Embryonic facial prominence (tissue), 1 donor: Measurements from ENCODE around the gene IL1RAPL2.

Experiments used
- DNase-seq: peaks from one replicate; pipeline ENCODE4 v3.0.0-alpha.2; 2016; ENCODE audit errors: extremely low spot score

Gene IL1RAPL2

DNA sequence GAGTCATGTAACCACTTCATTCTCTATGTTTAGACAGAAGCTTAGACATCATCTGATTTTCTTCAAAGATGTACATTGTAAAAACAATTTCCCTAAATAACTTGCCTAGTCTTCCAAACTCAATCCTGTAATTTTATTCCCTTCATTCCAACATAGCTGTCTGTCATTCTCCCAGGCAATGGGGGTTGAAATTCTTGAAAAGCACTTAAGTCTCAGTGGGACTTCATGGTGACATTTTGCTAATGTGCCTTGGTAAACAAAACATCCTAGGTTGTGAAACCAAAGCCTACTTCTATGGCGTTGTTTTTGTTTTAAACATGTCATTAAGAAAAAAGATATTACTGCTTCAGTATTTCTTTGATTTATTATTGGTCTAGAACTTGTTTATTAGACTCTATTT lies 1134.3 kb downstream of the IL1RAPL2 start:
- no peak for DNase-seq

DNA sequence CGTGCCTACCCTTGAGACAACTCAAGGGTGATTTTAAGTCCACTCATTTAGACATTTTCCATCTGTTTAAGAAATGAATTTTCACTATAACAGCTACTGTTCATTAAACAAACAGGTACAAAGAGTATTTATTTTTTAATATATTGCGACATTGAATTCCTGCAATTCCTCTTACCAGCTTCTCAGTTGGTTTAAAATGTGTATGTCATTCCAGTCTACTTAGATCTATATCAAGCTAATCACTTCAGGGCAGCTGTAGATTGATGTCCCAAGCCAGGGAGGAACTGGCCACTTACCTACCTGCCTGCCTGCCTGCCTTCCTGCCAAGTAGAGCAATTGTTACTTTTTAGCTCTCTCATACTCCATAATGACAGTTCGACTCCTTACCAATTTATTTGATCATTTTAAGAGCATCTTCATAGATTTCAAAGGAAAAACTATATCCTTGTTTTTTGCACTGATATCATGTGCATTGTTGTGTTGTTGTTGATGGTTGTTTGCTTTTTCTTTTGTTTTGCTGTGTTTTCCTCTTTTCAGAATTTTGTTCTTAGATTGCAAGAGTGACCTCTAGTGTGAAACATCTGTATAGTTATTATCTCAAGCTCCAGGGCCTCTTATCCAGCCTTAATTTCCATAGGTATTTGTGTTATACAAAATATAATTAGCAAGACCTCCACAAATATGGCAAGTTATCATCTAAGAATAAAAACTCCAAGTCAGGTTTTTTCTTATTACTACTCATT lies 1135.5 kb downstream of the IL1RAPL2 start:
- no peak for DNase-seq

GRCh38 chrX:105703876-105704275 lies 1137.9 kb downstream of the IL1RAPL2 start:
- DNase-seq = no peak

GRCh38 chrX:105706041-105706440 lies 1140.0 kb downstream of the IL1RAPL2 start:
- DNase-seq = no peak

- no peak for DNase-seq
These were observed 1145.8 kb downstream of the IL1RAPL2 start for GRCh38 chrX:105711805-105712204.

GRCh38 chrX:105715746-105716145 lies 1149.7 kb downstream of the IL1RAPL2 start:
- DNase-seq = no peak

DNA sequence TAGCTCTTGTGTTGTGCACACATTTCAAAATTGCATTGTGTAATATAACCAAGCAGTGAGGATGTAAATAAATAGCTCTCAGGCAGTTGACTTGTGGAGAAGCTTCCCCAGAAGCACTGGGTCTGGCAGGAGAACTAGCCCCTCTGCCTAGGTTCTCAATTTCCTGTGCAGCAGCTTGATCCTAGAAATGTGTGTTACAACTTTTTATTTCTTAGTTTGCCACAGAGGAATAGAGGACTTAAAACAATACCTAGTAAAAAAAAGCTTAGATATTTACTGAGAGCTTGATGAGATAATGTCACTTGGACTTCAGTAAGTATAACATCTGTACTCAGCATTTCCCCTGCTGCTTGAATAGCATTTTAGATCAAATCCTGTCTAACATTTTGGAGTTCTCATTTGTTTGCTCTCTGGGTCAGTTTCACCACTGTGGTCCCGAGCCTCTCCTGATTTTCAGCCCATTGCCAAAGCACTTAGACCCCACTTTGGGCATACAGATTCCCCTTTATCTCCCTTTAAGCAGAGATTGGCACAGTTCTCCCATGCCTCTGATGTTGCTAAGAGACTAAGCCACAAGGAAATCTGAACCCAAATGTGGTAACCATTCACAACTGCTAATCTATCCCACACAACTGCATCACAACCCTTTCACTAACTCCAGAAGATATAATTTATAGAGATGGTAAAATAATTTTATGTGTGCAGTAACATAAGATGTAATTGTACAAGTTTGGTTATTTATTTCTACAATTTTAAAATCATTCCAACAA lies 1158.2 kb downstream of the IL1RAPL2 start:
- peak; percentile 11 for DNase-seq

DNA sequence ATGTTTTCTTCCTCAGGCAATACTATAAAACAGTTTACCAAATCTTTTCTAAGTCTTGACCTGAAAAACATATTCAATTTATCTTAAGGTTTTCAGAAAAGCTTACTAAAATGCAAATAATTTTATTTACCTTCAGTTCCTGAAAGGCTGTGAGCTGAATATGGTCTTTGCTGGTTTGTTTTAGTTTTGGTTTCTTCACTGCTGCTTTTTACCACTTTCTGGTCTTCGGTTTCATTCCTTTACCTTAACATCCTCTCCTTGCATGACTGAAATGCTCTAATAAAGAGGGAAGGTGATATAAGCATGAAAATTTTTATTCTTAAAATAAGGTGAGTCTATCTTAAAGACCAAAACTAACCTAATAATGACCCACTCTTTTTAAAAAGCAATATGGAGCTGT lies 1159.2 kb downstream of the IL1RAPL2 start:
- DNase-seq = no peak

- no peak for DNase-seq
These were observed 1172.2 kb downstream of the IL1RAPL2 start for GRCh38 chrX:105738162-105738561.

DNA sequence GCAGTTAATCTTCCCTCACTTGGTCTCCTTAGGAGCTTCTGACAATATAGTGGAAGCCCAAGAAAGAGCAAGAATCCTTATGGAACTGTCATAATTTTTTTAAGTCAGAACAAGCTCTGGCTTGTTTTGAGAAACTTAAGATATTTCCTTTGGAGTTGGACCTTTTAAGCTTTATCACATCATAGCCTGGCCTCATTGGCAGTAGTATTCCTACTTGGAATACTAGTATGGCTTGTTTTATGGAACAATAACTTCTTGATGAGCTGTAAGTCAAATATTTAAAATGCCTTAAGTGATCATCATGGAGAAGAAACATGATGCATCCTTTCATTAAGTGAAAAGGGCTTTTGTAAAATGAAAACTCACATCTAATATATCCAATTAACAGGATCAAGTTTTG lies 1178.3 kb downstream of the IL1RAPL2 start:
- DNase-seq = no peak

DNA sequence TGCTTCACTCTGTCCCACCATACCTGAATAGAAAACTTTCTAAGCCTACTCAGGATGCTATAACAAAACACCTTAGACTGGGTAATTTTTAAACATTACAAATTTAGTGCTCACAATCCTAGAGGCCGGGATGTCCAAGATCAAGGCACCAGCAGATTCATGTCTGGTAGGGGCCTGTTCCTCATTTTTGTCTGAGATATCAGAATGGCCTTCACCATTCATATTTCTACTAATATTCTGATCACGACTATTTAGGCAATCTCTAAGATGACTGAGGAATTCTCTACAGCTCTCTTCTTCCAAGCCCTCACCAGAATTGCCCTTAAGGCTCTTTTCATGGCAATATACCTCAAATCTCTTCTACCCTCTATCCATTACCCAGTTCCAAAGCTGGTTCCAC lies 1178.9 kb downstream of the IL1RAPL2 start:
- DNase-seq = no peak

DNA sequence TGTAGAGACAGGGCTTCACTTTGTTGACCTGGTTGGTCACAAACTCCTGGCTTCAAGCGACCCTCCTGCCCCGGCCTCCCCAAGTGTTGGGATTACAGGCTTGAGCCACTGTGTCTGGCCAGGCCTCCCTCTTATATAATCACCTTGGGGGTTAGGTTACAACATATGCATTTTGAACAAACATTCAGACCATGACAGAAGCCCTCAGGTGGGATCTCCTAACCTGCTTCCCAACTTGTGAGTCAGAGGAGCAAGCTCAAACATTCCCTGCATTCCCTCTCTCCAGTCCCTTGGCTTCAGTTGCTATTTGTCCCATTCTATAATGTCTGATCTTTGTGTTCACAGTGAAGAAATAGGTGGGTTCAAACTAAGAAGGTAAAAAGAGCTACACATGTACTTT lies 1179.9 kb downstream of the IL1RAPL2 start:
- DNase-seq = no peak

DNA sequence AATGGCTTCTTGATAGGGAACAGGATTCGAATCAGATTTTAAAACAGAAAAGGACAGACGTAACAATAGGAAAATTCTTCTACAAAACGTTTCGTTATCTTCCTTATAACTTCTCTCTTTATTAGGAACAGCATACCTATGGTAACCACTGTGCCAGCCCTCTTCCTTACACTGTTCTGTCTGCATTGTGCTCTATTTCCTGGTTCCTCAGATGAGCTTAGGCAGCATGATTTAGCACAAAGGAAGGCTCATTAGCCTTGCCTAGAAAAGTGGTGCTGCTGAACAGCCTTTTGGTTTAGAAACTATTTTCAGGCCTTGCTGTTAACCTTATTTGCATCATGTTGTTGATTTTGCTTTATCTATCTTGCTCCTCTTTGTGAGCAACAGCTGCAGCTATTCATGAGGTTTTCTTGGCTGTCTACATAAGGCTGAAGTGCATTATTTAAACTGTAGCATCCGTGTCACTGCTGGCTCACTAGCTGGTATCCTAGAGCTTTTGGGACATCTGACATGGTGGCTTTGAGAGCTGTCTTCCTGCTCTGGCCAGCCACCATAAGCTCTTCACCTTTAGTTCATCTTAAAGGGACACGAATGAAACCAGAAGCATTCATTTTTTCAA lies 1186.4 kb downstream of the IL1RAPL2 start:
- no peak for DNase-seq

GRCh38 chrX:105753411-105753810 lies 1187.4 kb downstream of the IL1RAPL2 start:
- DNase-seq = no peak

GRCh38 chrX:105754286-105754964 lies 1188.4 kb downstream of the IL1RAPL2 start:
- DNase-seq = no peak

- no peak for DNase-seq
These were observed 1189.1 kb downstream of the IL1RAPL2 start for GRCh38 chrX:105755109-105755508.

DNA sequence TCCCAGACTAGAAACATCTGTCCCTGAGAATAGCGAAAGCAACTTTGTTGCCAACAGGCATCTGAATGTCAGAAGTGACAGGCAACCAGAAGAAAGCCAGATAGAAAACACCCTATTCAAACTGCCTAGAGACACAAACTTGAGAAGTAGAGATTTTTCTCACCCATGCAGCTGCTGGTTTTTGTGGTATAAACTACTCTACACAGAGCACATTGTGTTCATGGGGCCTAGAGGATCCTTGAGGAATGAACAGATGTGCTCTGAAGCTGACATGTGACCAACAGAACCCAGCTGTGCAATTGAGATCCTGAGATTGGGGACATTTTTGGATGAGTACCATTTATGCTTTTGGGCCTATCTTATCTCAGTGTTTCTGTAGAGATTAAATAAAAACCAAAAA lies 1192.8 kb downstream of the IL1RAPL2 start:
- no peak for DNase-seq

- DNase-seq = no peak
These were observed 1193.6 kb downstream of the IL1RAPL2 start for GRCh38 chrX:105759598-105759997.

DNA sequence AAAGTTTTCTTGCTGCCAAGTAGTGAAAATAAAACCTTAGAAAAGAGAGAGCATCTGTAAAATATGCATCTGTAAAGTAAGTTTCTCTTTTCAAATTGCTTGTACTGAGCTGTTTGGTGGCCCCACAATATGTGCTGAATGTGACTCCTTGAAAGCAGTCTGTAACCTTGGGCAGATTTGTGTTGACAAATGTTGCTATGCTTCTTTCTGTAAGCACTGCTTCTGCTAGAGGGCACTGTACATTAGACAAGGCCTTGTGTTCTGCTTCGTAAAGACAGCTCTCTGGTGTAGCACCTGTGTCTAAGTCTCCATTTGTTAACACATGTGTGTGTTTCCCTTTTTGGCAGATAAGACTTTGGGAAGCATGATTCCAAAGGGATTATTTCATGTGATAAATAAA lies 1199.7 kb downstream of the IL1RAPL2 start:
- no peak for DNase-seq

DNA sequence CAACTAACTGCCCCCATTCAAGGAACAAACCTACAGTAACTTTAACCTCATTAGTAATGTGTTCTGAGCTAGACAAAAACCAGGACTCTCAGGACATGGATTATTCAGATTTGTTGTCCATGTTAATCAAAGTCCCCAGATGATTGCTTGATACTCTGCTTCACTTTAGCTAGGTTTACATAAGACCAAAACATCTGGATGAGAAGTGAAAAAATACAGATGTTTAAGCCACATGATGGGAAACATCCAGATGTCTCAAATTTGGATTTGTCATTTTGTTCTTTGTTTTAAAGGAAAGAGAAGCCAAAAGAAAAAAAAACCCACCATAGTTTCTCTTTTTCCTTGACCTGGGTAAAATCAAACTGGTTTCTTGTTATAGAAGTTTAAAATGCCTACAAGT lies 1207.8 kb downstream of the IL1RAPL2 start:
- no peak for DNase-seq

DNA sequence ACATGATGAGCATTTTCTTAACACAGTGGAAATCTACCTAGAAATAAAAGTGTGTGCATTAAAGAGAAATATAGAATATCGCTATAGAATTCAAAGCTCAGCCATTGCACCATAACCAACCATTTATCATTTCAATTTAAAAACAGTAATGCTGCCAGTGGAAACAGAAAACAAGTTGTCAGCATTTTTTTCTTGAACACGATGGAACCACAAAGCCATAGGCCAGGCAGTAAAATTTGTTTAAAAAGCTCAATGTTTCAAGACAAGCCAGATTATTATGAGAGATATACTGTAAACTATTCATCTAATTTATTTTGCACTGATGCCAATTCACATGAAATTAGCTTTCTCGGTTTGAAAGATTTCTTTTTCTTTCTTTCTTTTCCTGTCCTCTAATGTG lies 1209.7 kb downstream of the IL1RAPL2 start:
- DNase-seq = no peak

- no peak for DNase-seq
These were observed 1215.8 kb downstream of the IL1RAPL2 start for GRCh38 chrX:105781804-105782203.
